Measurements from ENCODE around the gene RAB3B.
"Not testable (repeated sequence)": the region's sequence is repeated elsewhere in the genome, so short reads cannot be mapped to it uniquely, and the experiment has no call there.

RAB3B gene, protein sequence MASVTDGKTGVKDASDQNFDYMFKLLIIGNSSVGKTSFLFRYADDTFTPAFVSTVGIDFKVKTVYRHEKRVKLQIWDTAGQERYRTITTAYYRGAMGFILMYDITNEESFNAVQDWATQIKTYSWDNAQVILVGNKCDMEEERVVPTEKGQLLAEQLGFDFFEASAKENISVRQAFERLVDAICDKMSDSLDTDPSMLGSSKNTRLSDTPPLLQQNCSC

DNA sequence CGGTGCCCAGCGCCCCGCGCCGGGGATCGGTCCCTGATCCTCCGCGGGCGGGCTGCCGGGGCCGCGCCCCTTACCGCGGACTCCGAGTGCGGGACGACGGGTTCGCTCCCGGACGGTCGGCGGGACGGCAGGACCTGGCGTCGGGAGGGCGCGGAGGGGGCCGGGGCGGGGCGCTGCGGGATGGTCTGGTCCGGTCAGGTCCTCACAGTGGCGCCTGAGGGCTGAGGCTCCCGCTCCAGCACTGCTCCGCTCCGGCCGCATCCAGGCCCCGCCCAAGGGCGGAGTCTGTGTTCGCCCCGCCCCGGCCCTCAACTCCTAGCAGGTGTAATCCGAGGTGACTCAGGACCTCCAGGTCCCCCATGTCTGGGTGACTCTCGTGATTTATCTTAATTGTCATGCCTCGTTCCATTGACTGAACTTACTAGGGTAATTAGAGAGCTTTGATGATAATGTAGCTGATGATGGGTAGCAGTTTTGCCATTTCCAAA, at the start of gene RAB3B:
TSS of gene RAB3B (minus strand) at position 223 of the 488 bp plus-strand sequence. CDS start 13,583 bp downstream, outside the sequence.
- FAIRE-seq = no peak

DNA sequence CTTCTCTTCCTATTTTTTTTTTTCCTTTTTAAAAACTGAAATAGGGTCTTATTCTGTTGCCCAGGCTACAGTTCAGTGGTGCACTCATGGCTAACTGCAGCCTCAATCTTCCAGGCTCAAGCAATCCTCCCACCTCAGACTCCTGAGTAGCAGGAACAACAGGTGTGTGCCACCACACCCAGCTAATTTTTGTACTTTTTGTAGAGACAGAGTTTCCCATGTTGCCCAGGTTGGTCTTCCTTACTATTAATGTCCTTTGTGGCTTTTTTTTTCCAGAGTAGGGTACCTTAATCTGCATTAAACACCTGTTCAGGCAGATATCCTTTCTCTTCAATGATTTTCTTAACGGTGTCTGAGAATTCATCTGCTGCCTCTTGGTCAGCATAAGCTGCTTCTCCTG, 47.4 kb upstream of the RAB3B start:
- FAIRE-seq = no peak

DNA sequence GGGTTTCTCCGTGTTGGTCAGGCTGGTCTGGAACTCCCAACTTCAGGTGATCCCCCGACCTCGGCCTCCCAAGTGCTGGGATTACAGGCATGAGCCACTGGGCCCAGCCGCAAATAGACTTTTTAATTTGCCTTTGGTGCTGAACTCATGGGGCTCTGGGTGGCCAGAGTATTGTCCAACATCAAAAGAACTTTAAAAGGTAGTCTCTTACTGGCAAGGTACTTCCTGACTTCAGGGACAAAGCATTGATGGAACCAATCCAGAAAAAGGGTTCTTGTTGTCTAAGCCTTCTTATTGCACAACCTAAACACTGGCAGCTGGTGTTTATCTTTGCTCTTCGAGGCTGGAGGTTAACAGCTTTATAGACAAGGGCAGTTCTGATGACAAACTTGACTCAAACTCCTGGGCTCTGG, 46.9 kb upstream of the RAB3B start:
- no peak for FAIRE-seq

DNA sequence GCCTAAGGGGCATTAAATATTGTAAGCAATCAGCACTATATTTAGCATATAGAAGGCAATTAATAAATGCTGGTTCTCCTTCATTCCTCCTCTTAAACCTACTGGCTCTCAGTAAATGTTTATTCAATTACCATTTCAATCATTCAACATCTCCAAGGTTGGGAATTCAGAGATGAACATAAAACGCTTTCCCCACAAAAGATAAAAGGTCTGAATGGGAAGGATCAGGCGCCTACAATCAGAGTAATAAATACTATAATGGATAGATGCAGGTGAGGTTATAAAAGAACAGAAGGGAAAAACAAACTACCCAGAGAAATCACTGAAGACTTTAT, 43.5 kb upstream of the RAB3B start:
- FAIRE-seq = no peak

DNA sequence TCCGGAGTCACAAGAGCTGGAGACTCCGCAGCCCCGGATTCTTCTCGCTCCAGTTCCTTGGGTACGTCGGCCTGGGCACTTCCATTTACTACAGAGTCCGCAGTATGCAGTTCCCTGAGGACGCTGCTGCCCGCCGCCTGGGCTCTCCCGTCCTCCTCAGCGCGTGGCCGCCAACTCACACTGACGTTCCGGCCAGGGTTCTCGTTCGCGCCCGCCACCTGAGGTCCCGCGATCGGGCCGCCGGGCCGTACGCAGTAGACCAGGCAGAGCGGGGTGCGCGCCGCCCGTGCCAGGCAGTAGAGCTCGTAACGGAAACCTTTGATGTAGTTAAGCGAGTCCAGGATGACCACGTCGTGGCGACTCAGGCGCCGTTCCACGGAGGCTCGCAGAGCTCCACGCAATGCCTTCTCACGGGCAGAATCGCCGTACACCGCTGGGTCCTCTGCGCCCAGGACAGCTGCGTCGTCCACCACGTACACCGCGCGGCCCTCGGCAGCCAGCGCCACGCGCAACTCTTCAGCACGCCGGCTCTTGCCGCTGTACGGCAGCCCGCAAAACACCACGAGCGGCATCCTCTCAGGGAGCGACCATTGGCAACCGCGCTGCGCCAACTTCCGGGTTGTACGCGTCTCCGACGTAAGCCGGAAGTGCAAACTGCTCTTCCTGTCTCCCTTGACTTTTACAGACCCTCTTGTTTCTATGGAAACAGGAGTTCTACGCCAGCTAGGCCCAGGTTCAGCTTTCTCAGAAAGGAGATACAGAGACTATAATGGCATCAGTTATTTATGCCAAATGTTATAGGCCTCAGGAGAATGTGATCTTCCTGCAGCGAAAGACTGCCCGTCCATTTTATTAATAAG, 42.9 kb upstream of the RAB3B start, which contains the start of gene KTI12:
TSS of gene KTI12 (minus strand) at position 621 of the 860 bp plus-strand sequence. CDS start at position 572, 49 bp downstream.
- FAIRE-seq = peak; percentile 82

DNA sequence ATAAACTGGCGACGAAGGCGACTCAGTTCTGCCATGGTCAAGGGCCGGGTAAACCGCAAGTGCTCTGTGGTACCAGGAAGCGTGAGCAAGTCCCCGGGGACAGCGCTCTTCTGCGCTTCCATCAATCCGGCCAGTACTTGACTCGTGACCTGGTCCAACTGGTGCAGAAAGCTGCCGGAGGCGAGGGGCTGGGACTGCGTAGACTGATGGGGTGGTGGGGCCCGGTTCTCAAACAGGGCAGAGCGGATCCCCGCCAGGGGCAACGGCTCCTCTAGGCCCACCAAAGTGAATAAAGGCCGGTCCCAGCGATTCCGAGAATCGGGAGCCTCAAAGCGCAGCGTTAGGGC, 42.3 kb upstream of the RAB3B start:
- FAIRE-seq = no peak

DNA sequence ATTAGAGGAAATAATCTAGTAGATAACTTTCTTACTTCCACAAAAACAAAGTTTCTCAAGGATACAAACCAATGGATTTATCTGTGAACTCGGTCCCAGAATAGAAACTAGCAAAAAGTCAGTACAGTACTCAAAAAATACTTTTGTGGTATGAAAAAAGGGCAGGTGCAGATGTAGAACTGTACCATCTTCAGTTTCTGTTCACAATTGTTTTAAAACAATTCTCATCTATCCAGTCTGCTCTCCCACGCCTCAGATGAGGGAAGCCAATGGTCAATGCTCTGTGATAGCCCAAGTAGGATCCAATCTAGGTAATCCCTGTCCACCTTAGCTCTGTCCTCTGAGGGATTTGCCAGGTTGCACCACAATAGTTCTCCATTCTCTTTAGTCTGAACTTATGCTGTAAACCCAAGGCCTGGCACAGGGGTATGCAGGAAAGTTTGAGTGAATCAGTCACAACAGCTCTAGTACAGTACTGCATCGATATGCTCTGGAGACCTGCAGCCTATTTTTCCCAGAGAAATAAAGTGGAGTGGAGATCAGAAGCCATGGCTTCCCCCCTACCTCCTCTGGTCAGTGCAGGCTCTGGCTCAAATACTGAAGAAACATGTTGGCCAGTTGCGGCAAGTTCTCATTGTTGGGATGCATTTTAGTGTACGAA, 41.8 kb upstream of the RAB3B start:
- no peak for FAIRE-seq

DNA sequence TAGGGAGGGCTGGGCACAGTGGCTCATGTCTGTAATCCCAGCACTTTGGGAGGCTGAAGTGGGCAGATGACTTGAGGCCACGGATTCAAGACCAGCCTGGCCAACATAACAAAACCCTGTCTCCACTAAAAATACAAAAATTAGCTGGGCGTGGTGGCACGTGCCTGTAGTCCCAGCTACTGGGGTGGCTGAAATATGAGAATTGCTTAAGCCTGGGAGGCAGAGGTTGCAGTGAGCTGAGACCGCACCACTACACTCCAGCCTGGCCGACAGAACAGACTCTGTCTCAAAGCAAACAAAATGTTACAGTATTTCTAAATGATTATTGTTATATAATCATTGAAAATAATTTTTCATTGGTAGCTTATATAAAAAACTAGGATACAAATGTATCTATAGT, 38.3 kb upstream of the RAB3B start:
- not testable (repeated sequence) for FAIRE-seq

DNA sequence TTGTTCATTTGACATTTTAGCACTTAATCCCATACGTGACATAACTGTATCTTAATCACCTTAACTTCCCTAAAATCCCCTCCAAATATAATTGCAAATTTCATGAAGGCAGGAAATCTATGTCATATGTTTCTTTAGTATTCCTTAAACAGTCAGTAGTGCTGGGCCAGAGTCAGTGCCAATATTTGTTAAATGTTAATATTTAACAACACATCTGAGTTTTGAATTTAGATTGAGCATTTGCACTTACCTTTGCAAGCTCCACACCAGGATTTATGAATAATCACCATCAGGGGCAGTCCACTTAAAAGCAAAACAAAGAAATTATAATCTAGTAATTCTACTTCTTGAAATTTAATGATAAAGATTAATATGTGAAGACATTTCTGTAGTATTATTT, 37.8 kb upstream of the RAB3B start:
- no peak for FAIRE-seq

DNA sequence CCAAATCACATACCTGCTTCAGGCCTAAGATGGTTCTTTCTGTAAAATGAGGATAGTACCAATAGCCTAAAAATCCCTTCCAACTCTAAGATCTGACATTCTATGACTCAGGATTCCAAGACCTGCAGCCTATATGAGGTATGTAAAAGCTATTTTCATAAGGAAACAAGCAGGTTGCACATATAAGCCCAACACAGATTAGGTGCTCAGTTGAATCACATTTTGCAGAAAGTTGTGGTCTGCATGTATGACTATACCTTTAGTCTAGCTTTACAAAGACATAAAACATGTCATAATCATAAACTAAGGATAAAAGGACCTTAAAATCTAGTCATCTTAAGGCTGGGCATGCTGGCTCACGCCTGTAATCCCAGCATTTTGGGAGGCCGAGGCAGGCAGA, 35.8 kb upstream of the RAB3B start:
- FAIRE-seq = no peak

DNA sequence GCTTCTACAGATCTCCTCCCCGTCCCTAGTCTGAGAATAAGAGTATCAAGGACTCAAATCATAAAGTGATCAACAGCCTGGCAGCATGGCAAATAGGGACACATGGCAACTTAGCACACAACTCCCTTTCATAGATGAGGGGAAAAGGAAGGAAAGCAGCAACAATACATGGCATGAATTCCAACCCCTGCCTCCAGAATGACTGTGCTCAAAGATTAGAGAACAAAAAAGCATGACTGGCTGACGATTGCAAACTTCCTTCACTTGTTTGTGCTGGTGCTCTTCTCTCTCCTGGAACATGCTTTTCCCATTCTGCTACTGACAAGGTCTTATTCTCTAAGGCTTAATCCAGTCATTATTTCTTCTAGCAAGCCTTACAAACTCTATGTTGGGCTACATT, 31.6 kb upstream of the RAB3B start:
- FAIRE-seq = no peak

DNA sequence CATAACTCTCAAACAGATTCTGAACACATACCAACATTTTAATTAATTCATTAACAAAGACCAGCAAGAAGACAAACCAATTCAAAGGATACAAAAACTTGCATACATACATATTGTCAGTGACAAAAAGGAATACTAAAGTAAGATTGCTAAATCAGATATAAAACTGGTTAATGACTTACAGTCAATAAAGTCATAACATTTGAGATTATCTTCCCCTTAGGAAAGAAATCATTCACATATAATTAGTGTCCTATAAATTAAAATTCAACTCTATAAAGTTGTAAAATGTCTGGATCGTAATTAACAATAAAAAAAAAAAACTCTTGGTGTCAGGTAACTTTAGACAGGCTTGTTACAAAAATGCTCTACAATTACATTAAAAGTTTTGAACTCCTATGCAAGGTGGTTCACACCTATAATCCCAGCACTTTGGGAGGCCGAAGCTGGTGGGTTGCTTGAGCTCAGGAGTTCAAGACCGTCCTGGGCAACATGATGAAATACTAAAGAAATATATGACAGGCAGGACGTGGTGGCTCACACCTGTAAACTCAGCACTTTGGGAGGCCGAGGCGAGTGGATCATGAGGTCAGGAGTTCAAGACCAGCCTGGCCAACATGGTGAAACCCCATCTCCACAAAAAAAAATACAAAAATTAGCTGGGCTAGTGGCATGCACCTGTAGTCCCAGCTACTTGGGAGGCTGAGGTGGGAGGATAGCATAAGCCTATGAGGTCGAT, 17.7 kb upstream of the RAB3B start:
- peak; percentile 55 for FAIRE-seq

DNA sequence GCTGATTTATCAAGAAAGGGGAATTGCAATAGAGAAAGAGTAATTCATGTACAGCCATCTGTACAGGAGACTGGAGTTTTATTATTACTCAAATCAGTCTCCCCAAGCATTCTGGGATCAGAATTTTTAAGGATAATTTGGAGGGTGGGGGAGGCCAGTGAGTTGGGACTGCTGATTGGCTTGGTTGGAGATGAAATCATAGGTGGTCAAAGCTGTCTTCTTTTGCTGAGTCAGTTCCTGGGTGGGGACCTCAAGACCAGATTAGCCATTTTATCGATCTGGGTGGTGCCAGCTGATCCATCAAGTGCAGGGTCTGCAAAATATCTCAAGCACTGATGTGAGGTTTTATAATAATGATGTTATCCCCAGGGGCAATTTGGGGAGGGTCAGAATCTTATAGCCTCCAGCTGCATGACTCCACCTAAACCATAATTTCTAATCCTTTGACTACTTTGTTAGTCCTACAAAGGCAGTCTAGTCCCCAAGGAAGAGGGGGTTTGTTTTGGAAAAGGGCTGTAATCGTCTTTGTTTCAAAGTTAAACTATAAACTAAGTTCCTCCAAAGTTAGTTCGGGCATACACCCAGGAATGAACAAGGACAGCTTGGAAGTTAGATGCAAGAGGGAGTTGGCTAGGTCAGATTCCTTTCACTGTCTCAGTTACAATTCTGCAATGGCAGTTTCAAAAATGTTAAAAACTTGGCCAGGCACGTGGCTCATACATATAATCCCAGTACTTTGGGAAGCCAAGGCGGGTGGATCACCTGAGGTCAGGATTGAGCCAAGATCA, 16.9 kb upstream of the RAB3B start:
- no peak for FAIRE-seq

DNA sequence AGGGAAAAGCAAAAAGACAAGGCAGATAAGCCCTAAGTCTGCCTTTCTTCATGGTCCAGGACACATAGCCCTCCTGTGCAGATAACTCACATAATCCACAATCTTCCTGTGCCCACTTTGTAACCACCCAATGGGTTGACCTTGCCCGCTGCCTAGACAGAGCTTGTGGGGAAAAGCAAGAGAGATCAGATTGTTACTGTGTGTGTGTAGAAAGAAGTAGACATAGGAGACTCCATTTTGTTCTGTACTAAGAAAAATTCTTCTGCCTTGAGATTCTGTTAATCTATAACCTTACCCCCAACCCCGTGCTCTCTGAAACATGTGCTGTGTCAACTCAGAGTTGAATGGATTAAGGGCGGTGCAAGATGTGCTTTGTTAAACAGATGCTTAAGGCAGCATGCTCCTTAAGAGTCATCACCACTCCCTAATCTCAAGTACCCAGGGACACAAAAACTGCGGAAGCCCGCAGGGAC, 15.6 kb upstream of the RAB3B start:
- not testable (repeated sequence) for FAIRE-seq

DNA sequence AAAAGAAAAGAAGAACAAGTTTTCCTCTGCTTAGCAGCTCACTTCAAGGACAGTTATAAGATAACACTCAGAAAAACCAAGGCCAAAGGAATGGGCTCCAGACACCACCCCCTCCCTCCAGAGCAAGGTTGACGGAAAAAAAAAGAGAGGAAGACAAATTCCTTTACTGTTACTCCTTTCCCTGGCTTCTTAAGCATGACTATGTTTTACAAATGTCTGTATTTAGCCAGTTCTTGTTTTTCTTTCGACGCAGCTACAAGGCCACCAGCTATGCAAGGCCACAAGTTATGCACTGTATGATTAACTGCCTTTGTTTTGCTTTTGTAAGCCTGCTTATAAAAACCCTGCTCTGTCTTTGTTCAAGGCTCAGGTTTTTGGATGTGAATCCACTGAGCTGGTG, 15.0 kb upstream of the RAB3B start:
- FAIRE-seq = not testable (repeated sequence)

DNA sequence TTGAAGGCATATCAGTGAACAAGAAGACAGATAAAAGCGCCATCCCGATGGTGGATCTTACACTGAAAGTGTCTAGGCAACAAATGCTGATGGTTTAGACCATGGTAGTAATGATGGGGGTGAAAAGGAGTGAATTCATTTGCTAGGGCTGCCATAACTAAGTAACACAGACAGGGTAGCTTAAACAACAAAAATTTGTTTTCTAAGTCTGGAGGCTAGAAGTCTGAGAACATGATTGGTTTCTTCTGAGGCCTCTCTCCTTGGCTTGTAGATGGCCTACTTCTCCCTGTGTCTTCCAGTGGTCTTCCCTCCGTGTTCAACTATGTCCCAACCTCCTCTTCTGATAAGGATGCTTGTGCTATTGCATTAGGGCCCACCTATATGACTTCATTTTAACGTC, 13.4 kb upstream of the RAB3B start:
- no peak for FAIRE-seq

DNA sequence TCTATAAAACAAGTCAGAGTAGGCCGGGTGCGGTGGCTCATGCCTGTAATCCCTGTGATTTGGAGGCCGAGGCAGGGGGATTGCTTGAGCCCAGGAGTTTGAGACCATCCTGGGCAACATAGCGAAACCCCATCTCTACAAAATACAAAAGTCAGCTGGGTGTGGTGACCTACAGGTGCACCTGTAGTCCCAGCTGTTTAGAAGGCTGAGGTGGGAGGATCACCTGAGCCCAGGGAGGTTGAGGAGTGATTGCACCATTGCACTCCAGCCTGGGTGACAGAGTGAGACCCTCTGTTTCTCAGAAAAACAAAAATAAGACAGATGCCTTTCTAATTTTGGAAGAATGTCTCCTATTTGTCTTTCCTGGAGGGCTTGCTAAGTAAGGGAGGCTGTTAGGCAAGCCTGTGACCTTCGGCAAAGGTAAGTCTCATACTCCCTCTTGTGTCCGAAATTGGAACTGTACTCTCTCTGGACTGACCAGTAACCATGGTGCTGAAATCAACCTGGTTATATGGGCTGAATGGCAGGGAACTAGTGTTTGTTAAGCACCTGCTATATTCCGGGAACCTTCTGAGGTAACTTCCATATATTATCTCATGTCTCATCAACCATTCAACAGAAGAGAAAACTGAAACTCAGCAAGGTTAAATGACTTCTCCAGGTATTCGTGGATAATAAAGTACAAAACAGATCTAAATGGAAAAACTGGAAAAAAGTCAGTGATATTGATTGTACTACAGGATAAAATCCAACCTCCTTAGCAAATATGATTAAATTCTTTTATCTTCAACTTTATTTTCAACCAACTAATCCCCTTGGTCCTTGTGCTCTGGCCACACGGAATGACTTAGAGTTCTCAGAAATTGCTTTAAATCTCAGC, 11.8 kb upstream of the RAB3B start:
- peak; percentile 94 for FAIRE-seq

DNA sequence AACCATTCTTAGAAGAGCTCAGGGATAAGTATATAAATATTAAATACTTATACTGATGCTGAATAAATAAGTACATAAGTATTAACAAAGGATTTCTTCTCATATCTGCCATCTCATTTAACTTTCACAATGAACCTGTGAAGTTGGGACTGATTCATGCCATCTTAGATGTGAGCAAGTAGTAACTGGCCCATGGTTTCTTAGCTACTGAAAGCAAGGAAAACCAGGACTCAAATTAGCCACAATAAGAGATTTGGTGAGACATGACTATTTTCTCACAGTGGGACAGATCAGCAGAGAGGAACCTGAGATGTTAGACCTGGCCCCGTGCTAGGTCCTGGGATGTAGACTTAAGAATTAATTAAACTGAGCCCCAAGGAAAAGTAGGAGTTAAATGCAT, 8.2 kb upstream of the RAB3B start:
- no peak for FAIRE-seq

DNA sequence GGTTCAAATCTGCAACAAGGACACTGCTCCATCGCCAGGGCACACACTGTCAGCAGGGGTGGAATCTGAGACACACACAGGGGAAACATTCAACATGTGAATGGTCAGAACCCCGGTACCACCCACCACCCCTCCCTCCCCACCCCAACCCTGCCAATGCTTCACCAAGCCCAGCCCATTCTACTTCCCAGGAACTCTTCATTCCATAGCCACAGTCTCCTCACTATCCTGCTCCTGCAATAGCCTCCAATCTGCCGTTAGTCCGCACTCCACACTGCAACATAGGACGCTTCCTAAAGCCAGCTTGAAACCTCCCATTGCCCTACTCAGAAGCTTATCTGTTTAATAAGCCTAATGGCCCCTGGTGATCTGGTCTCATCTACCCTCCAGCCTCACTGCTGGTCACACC, 7.5 kb upstream of the RAB3B start:
- FAIRE-seq = no peak

DNA sequence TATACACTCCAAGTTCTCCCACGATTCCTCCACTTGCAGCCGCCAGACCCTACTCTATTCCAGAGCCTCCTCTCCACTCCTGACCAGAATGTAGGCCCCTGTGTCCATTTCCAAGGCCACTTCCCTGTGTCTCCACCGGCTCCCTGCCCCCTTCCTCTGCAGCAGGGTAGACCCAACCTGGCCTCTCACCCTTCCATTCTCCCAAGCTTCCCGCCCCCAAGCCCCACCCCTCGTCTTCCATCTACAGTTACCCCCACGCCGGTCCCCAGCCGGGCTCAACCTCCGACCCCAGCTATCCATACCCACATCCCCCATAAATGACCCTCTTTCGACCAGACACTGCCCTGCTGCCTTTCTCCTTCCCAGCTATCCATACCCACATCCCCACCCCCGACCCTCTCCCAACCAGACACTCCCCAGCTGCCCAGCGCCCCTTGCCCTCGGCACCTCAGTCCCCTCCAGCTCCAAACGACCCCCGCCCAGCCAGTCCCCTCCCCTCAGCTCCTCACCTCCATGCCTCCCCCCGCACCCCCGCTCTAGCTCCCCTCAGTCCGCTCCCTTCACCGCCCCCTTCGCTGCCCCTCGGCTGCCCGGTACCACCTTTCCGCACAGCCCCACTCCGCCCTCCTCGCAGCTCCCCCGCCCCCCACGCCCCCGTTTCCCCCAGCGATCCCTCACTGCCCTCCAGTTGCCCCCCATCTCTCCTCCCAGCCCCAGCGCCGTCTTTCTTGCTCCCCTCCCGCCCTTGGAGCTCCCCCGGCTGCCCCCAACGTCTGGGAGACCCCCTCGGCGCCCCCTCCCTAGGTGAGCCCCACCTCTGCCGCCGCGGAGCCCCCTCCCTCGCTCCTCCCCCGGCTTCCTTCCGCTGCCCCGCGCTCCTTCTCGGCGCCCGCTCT, 670 bp downstream of the RAB3B start:
- FAIRE-seq = no peak

All from G401.6 (cell line).